HG03575 (cell line): ENCODE data around the gene MOCS3.

Source experiments
- ATAC-seq: cut with Tn5 transposase; IDR thresholded peaks from one replicate; pipeline ENCODE4 v1.9.1; 2021; ENCODE audit not compliant: unreplicated experiment, insufficient number of reproducible peaks, low FRiP score; ENCODE audit errors: extremely low read depth

MOCS3 gene

GRCh38 chr20:50980071-50980681, 21.6 kb downstream of the MOCS3 start:
- no peak for ATAC-seq

- no peak for ATAC-seq
Measured at GRCh38 chr20:50980851-50981713, 22.5 kb downstream of the MOCS3 start.

GRCh38 chr20:50981714-50982048, 23.1 kb downstream of the MOCS3 start:
- ATAC-seq: no peak

GRCh38 chr20:50982363-50982762, 23.7 kb downstream of the MOCS3 start:
- no peak for ATAC-seq

- no peak for ATAC-seq
Measured at GRCh38 chr20:50983321-50983720, 24.7 kb downstream of the MOCS3 start.

- ATAC-seq: no peak
Measured at GRCh38 chr20:50987493-50988210, 29.0 kb downstream of the MOCS3 start.

GRCh38 chr20:50991076-50991475, 32.5 kb downstream of the MOCS3 start:
- no peak for ATAC-seq

GRCh38 chr20:50992336-50992732, 33.7 kb downstream of the MOCS3 start:
- no peak for ATAC-seq

- ATAC-seq: no peak
Measured at GRCh38 chr20:50992733-50993457, 34.3 kb downstream of the MOCS3 start.

GRCh38 chr20:50993876-50994275, 35.3 kb downstream of the MOCS3 start:
- ATAC-seq: no peak

- ATAC-seq: no peak
Measured at GRCh38 chr20:50995506-50995905, 36.9 kb downstream of the MOCS3 start.

GRCh38 chr20:50996901-50997865, 38.6 kb downstream of the MOCS3 start:
- no peak for ATAC-seq

GRCh38 chr20:50999355-50999754, 40.7 kb downstream of the MOCS3 start:
- no peak for ATAC-seq

- no peak for ATAC-seq
Measured at GRCh38 chr20:51001430-51002265, 43.0 kb downstream of the MOCS3 start.

GRCh38 chr20:51002633-51003032, 44.0 kb downstream of the MOCS3 start:
- ATAC-seq: no peak

GRCh38 chr20:51003753-51004152, 45.1 kb downstream of the MOCS3 start:
- no peak for ATAC-seq

- no peak for ATAC-seq
Measured at GRCh38 chr20:51004305-51004727, 45.7 kb downstream of the MOCS3 start.
